Neural progenitor cell (in vitro differentiated cells): Measurements from ENCODE around the gene FKBP10. TPM values are rescaled to one million over a fixed set of nuclear protein-coding genes. Genes with fewer than 3 reads are reported as not detected.
"Not testable (repeated sequence)": the region's sequence is repeated elsewhere in the genome, so short reads cannot be mapped to it uniquely, and the experiment has no call there.

ENCODE experiments used
- DNase-seq: peaks from one replicate; pipeline ENCODE4 v3.0.0-alpha.2; 2016; ENCODE audit warnings: low spot score
- H2AFZ ChIP-seq: fragments of 200-600 bp; sonication (generic); replicated peaks from 2 replicates; pipeline ENCODE4 v1.6.1; 2016; ENCODE audit warnings: antibody characterized with exemption
- H3F3A ChIP-seq: fragments of 200-600 bp; sonication (generic); 2 replicates; pipeline ENCODE4 v1.6.1; 2016; ENCODE audit warnings: antibody characterized with exemption, low read depth
- H3K27ac ChIP-seq: fragments of 200-600 bp; sonication (generic); 2 replicates; pipeline ENCODE4 v1.5.1; 2016; ENCODE audit warnings: mild to moderate bottlenecking
- H3K27me3 ChIP-seq: fragments of 200-600 bp; sonication (generic); 2 replicates; pipeline ENCODE4 v1.6.1; 2016; ENCODE audit warnings: mild to moderate bottlenecking, moderate library complexity
- H3K36me3 ChIP-seq: fragments of 200-600 bp; sonication (generic); 2 replicates; pipeline ENCODE4 v1.5.1; 2016
- H3K4me1 ChIP-seq: fragments of 200-600 bp; sonication (generic); 2 replicates; pipeline ENCODE4 v1.6.1; 2016; ENCODE audit warnings: mixed run types
- H3K4me2 ChIP-seq: fragments of 200-600 bp; sonication (generic); 2 replicates; pipeline ENCODE4 v1.6.1; 2016
- H3K4me3 ChIP-seq: fragments of 200-600 bp; sonication (generic); 2 replicates; pipeline ENCODE4 v1.5.1; 2016
- H3K79me2 ChIP-seq: fragments of 200-600 bp; sonication (generic); 2 replicates; pipeline ENCODE4 v1.6.1; 2016; ENCODE audit warnings: low read depth
- H3K9ac ChIP-seq: fragments of 200-600 bp; sonication (generic); 2 replicates; pipeline ENCODE4 v1.6.1; 2016
- H3K9me3 ChIP-seq: fragments of 200-600 bp; sonication (generic); 2 replicates; pipeline ENCODE4 v1.5.1; 2016; ENCODE audit warnings: low read depth
- H4K20me1 ChIP-seq: fragments of 200-600 bp; sonication (generic); 2 replicates; pipeline ENCODE4 v1.6.1; 2016; ENCODE audit warnings: low read depth
- H3K27ac Mint-ChIP-seq: 3 replicates; pipeline ENCODE4 v1.8.0; 2021; ENCODE audit warnings: mixed read lengths
- H3K27me3 Mint-ChIP-seq: 2 replicates; pipeline ENCODE4 v1.8.0; 2022; ENCODE audit warnings: low read depth, mild to moderate bottlenecking, inconsistent platforms, moderate library complexity, mixed read lengths; ENCODE audit not compliant: insufficient read depth
- H3K36me3 Mint-ChIP-seq: 3 replicates; pipeline ENCODE4 v1.8.0; 2021; ENCODE audit warnings: mixed read lengths
- H3K4me1 Mint-ChIP-seq: 3 replicates; pipeline ENCODE4 v1.8.0; 2021; ENCODE audit warnings: mixed read lengths
- H3K4me3 Mint-ChIP-seq: 3 replicates; pipeline ENCODE4 v1.8.0; 2021; ENCODE audit warnings: mild to moderate bottlenecking, moderate library complexity, mixed read lengths
- H3K9me3 Mint-ChIP-seq: 3 replicates; pipeline ENCODE4 v1.8.0; 2020; ENCODE audit warnings: mixed read lengths
- CTCF ChIP-seq: fragments of 200-600 bp; sonication (generic); IDR thresholded peaks from 2 replicates; pipeline ENCODE4 v1.5.1; 2017; ENCODE audit warnings: antibody characterized with exemption, mild to moderate bottlenecking
- EZH2 ChIP-seq: fragments of 200-600 bp; sonication (generic); IDR thresholded peaks from 2 replicates; pipeline ENCODE4 v1.6.1; 2017; ENCODE audit warnings: antibody characterized with exemption, mild to moderate bottlenecking, moderate library complexity
- EZH2phosphoT487 ChIP-seq: fragments of 200-600 bp; sonication (generic); IDR thresholded peaks from 2 replicates; pipeline ENCODE4 v1.6.1; 2017; ENCODE audit warnings: antibody characterized with exemption
- total RNA-seq: library from RNA; depleted of rRNA; stranded (reverse); fragments of >200 nt; gene quantifications from 2 replicates; pipeline ENCODE4 v1.2.3, GENCODE V29; 2015; ENCODE audit warnings: low replicate concordance

The FKBP10 gene
- total RNA-seq, 1 donor from 2014 or later: 108 TPM

GRCh38 chr17:41835800-41836549 is 23.2 kb downstream of the FKBP10 start, which contains the start of gene NT5C3B:
NT5C3B (minus strand) TSS chr17:41836232; CDS start chr17:41836193, 39 bp downstream.
- H3K36me3 Mint-ChIP-seq: peaks cover 22% of the 10 kb centered on the region
- H3K27ac ChIP-seq: no peak within 1 kb of the TSS
- H3K4me3 Mint-ChIP-seq: peak within 1 kb of the TSS; percentile 93
- peaks cover 12% of the 10 kb centered on the region for H3K4me1 Mint-ChIP-seq
- H3K79me2 ChIP-seq: peaks cover 18% of the 10 kb centered on the region
- no peak within 1 kb of the TSS for H3K27ac Mint-ChIP-seq
- H3F3A ChIP-seq: no peaks in the 10 kb centered on the region
- peak; percentile 78 for DNase-seq
- peaks cover 14% of the 10 kb centered on the region for H3K27me3 ChIP-seq
- no peaks in the 10 kb centered on the region for H3K36me3 ChIP-seq
- H4K20me1 ChIP-seq: peaks cover 17% of the 10 kb centered on the region
- H3K9me3 Mint-ChIP-seq: no peaks in the 10 kb centered on the region
- no peaks in the 10 kb centered on the region for H3K9me3 ChIP-seq
- peaks cover 7% of the 10 kb centered on the region for H3K4me1 ChIP-seq
- H3K4me3 ChIP-seq: peak within 1 kb of the TSS; percentile 98
- peak within 1 kb of the TSS; percentile 73 for H3K9ac ChIP-seq
- peak within 1 kb of the TSS; percentile 99 for H3K4me2 ChIP-seq
- peaks cover 3% of the 10 kb centered on the region for H3K27me3 Mint-ChIP-seq
- peak within 1 kb of the TSS; percentile 98 for H2AFZ ChIP-seq
- no peak for TF ChIP-seq EZH2phosphoT487
- TF ChIP-seq EZH2: peak; percentile 32

DNA sequence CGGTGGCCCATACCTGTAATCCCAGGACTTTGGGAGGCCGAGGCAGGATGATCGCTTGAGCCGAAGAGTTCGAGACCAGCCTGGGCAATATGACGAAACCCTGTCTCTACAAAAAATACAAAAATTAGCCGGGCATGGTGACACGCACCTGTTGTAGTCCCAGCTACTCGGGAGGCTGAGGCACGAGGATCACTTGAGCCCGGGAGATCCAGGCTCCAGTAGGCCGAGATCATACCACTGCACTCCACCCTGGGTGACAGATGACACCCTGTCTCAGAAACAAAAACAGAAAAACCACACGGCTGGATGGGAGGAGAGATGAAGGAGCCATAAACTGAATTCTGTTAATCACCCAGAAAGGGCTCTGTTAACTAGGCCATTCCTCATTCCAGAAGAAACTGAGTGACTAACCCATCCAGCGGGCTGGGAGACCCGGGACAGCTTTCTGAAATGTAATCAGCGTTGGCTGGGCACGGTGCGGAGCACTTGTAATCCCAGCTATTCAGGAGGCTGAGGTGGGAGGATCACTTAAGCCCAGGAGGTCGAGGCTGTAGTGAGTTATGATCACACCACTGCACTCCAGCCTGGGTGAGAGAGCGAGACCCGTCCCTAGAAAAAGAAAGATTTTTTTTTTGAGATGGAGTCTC is 23.9 kb downstream of the FKBP10 start:
- Mint-ChIP-seq H3K27ac (no peak overlapping the region), H3K4me1 (peaks cover 12% of the 10 kb centered on the region), H3K27me3 (peaks cover 3% of the 10 kb centered on the region), H3K36me3 (peaks cover 18% of the 10 kb centered on the region), H3K9me3 (no peaks in the 10 kb centered on the region), H3K4me3 (peak overlapping the region; percentile 90)
- peak overlapping the region; percentile 98 for H2AFZ ChIP-seq
- H3K27ac ChIP-seq: no peak overlapping the region
- H3K4me2 ChIP-seq: peak overlapping the region; percentile 99
- H3K27me3 ChIP-seq: peaks cover 14% of the 10 kb centered on the region
- H3K9me3 ChIP-seq: no peaks in the 10 kb centered on the region
- H3K79me2 ChIP-seq: peaks cover 18% of the 10 kb centered on the region
- H3K9ac ChIP-seq: no peak overlapping the region
- H3K4me3 ChIP-seq: peak overlapping the region; percentile 98
- peaks cover 7% of the 10 kb centered on the region for H3K4me1 ChIP-seq
- no peaks in the 10 kb centered on the region for H3K36me3 ChIP-seq
- TF ChIP-seq EZH2phosphoT487: no peak
- TF ChIP-seq CTCF: no peak
- no peak for TF ChIP-seq EZH2
- DNase-seq: no peak
- H3F3A ChIP-seq: no peaks in the 10 kb centered on the region
- H4K20me1 ChIP-seq: peaks cover 17% of the 10 kb centered on the region

GRCh38 chr17:41837761-41838538 is 25.1 kb downstream of the FKBP10 start, which contains the start of gene KLHL10:
KLHL10 (plus strand) TSS chr17:41837825; CDS start chr17:41837933, 108 bp downstream.
- Mint-ChIP-seq H3K4me1 (peaks cover 12% of the 10 kb centered on the region), H3K27ac (no peak within 1 kb of the TSS), H3K9me3 (no peaks in the 10 kb centered on the region), H3K27me3 (peaks cover 4% of the 10 kb centered on the region), H3K4me3 (peak within 1 kb of the TSS; percentile 90), H3K36me3 (peaks cover 10% of the 10 kb centered on the region)
- H3K36me3 ChIP-seq: no peaks in the 10 kb centered on the region
- H3K4me2 ChIP-seq: peak within 1 kb of the TSS; percentile 99
- H3F3A ChIP-seq: no peaks in the 10 kb centered on the region
- peaks cover 7% of the 10 kb centered on the region for H3K4me1 ChIP-seq
- no peaks in the 10 kb centered on the region for H3K9me3 ChIP-seq
- peaks cover 14% of the 10 kb centered on the region for H3K27me3 ChIP-seq
- H3K4me3 ChIP-seq: no peak within 1 kb of the TSS
- H3K27ac ChIP-seq: no peak within 1 kb of the TSS
- no peak within 1 kb of the TSS for H3K9ac ChIP-seq
- peaks cover 17% of the 10 kb centered on the region for H4K20me1 ChIP-seq
- peaks cover 18% of the 10 kb centered on the region for H3K79me2 ChIP-seq
- H2AFZ ChIP-seq: peak within 1 kb of the TSS; percentile 98
- no peak for DNase-seq
- TF ChIP-seq EZH2phosphoT487 (no peak), CTCF (no peak), EZH2 (no peak)

GRCh38 chr17:41839448-41839847 is 26.6 kb downstream of the FKBP10 start:
- not testable (repeated sequence) for H3K36me3 Mint-ChIP-seq, H3K4me3 Mint-ChIP-seq, H3F3A ChIP-seq, DNase-seq, H3K9ac ChIP-seq, H3K9me3 Mint-ChIP-seq, H3K4me1 ChIP-seq, H3K9me3 ChIP-seq, H3K27ac Mint-ChIP-seq, H4K20me1 ChIP-seq, H3K4me3 ChIP-seq, H3K27me3 Mint-ChIP-seq, H2AFZ ChIP-seq, H3K4me2 ChIP-seq, H3K36me3 ChIP-seq, H3K4me1 Mint-ChIP-seq, H3K27ac ChIP-seq
- H3K79me2 ChIP-seq: peaks cover 11% of the 10 kb centered on the region
- H3K27me3 ChIP-seq: peaks cover 14% of the 10 kb centered on the region

DNA sequence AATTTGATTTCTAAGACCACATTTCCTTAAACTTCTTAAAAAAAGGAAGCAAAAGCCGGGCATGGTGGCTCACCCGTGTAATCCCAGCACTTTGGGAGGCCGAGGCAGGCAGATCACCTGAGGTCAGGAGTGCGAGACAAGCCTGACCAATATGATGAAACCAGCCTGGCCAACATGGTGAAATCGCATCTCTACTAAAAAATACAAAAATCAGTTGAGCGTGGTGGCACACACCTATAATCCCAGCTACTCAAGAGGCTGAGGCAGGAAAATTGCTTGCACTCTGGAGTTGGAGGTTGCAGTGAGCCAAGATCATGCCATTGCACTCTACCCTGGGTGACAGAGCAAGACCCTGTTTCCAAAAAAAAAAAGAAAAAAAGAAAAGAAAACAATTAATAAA is 28.0 kb downstream of the FKBP10 start:
- not testable (repeated sequence) for H3K9me3 ChIP-seq, H3K4me3 ChIP-seq, H4K20me1 ChIP-seq, H3K4me1 Mint-ChIP-seq, H3F3A ChIP-seq, H3K36me3 Mint-ChIP-seq, H3K9me3 Mint-ChIP-seq, H3K27me3 Mint-ChIP-seq, H3K9ac ChIP-seq, H2AFZ ChIP-seq, H3K4me3 Mint-ChIP-seq, H3K79me2 ChIP-seq, DNase-seq, H3K27ac Mint-ChIP-seq, H3K36me3 ChIP-seq, H3K4me1 ChIP-seq, H3K27ac ChIP-seq, H3K4me2 ChIP-seq
- peaks cover 14% of the 10 kb centered on the region for H3K27me3 ChIP-seq
